GM18520 (cell line): ENCODE data around the gene HLA-DMA.
A peak's percentile ranks its signal among the peaks of the same experiment; 100 is the strongest.

ENCODE experiments used
- ATAC-seq: cut with Tn5 transposase; IDR thresholded peaks from one replicate; pipeline ENCODE4 v1.9.1; 2021; ENCODE audit not compliant: unreplicated experiment

Gene HLA-DMA

GRCh38 chr6:32974541-32975308 lies 21.8 kb upstream of the HLA-DMA start:
- ATAC-seq = no peak

GRCh38 chr6:32974016-32974333 lies 21.1 kb upstream of the HLA-DMA start:
- no peak for ATAC-seq

GRCh38 chr6:32973144-32974015 lies 20.5 kb upstream of the HLA-DMA start:
- no peak for ATAC-seq

- ATAC-seq = peak; percentile 1
These were observed 19.7 kb upstream of the HLA-DMA start for GRCh38 chr6:32972353-32973143.

GRCh38 chr6:32971581-32972352 lies 18.9 kb upstream of the HLA-DMA start:
- peak; percentile 46 for ATAC-seq

GRCh38 chr6:32971242-32971580 lies 18.3 kb upstream of the HLA-DMA start:
- ATAC-seq = no peak

GRCh38 chr6:32970413-32971241 lies 17.7 kb upstream of the HLA-DMA start:
- ATAC-seq = no peak

- no peak for ATAC-seq
These were observed 17.0 kb upstream of the HLA-DMA start for GRCh38 chr6:32969685-32970412.

GRCh38 chr6:32968867-32969684 lies 16.2 kb upstream of the HLA-DMA start:
- ATAC-seq = no peak

GRCh38 chr6:32968093-32968866 lies 15.4 kb upstream of the HLA-DMA start, which contains the start of gene BRD2:
Gene BRD2 (plus strand): TSS chr6:32968594. CDS start chr6:32972899, 4,305 bp downstream.
- ATAC-seq = peak; percentile 23

GRCh38 chr6:32967151-32968091 lies 14.5 kb upstream of the HLA-DMA start:
- no peak for ATAC-seq

GRCh38 chr6:32964776-32965175 lies 11.9 kb upstream of the HLA-DMA start:
- no peak for ATAC-seq

GRCh38 chr6:32963866-32964265 lies 11.0 kb upstream of the HLA-DMA start:
- no peak for ATAC-seq

GRCh38 chr6:32962213-32962826 lies 9.4 kb upstream of the HLA-DMA start:
- ATAC-seq = no peak

GRCh38 chr6:32960563-32960962 lies 7.7 kb upstream of the HLA-DMA start:
- ATAC-seq = no peak

- ATAC-seq = no peak
These were observed 3.3 kb upstream of the HLA-DMA start for GRCh38 chr6:32956176-32956575.
